HG02759 (cell line): ENCODE measurements around the gene TH.

Experiments used
- ATAC-seq: cut with Tn5 transposase; IDR thresholded peaks from one replicate; pipeline ENCODE4 v1.9.1; 2021; ENCODE audit warnings: mild to moderate bottlenecking, moderate library complexity; ENCODE audit not compliant: unreplicated experiment

The TH gene

DNA sequence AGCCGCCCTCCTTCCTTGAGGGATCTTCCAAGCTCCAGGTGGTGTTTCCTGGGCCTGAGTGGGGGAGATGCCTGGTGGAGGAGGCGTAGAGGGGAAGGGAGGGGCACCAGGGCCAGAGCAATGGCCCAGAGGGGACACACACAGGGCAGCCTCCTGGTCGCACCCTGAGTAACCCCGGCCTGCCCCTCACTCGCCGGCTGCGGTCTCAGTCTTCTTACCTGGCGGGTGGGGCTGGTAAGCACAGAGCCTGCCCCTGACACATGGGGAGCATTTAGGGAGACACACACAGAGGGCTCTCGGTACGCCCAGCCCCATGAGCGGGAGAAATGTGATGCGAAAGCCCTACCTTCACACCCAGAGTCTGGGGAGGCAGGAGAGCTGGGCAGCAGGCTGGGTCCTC is 56.3 kb downstream of the TH start:
- no peak for ATAC-seq

DNA sequence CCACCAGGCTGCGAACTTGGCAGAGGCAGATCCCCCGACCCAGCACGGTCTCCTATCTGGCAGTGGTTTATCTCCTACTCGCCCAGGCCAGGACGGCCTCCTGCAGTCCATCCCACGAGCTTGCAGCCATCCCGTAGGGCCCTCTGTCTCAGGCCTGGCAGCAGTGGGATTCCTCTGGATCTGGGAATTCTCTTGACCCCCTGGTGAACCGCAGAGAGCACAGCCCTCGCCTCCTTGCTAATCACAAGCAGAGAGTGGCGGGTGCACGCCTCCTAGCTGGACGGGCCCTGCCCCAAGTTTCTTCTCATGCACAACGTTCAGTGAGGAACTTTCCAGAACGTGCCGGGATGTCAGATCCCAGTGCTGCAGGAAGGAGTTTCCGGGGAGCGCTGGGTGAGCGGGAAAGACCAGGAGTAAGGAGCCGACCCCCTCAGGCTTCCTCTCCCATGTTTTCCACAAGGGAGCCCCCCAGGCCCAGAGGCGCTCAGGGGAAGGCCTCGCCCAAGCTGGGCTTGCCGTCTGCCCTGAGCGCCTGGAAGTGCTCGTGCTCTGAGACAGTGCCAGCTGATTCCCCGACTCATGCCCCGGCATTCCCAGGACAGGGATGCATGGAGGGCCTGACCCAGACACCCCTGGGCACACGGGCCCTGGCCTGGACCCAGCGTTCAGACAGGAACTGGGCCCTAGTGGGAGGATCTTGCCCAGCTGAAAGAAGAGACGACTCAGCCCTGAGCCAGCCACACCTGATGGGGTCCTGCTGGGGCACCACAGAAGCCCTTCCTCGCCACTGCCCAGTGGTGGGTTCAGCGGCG is 57.0 kb downstream of the TH start:
- no peak for ATAC-seq
